Calu3 (cell line): ENCODE data around the gene CRACR2A. TPM values are rescaled to one million over a fixed set of nuclear protein-coding genes. Genes with fewer than 3 reads are reported as not detected.

Source experiments
- BruUV-seq: library from RNA; stranded (reverse); fragments of 400-500 nt; replicated peaks from 2 replicates; lab custom pipeline; 2021; lab: Mats Ljungman, UMichigan
- CTCF ChIA-PET: fragments of 300-600 bp; sonication (Branson Sonifier 250); formaldehyde crosslinking; loops from one replicate; lab custom pipeline; 2022; ENCODE audit warnings: antibody characterized with exemption; lab: Charles Lee
- DNase-seq: peaks from one replicate; pipeline ENCODE4 v3.0.0; 2022
- H3K27ac Mint-ChIP-seq: one replicate; pipeline ENCODE4 v1.8.0; 2022; ENCODE audit warnings: mixed read lengths; ENCODE audit not compliant: unreplicated experiment
- H3K27me3 Mint-ChIP-seq: one replicate; pipeline ENCODE4 v1.8.0; 2022; ENCODE audit warnings: mixed read lengths; ENCODE audit not compliant: unreplicated experiment
- H3K36me3 Mint-ChIP-seq: one replicate; pipeline ENCODE4 v1.8.0; 2022; ENCODE audit warnings: mild to moderate bottlenecking, moderate library complexity, mixed read lengths; ENCODE audit not compliant: insufficient read depth, unreplicated experiment
- H3K4me1 Mint-ChIP-seq: one replicate; pipeline ENCODE4 v1.8.0; 2022; ENCODE audit warnings: mild to moderate bottlenecking, low read depth, mixed read lengths; ENCODE audit not compliant: unreplicated experiment
- H3K4me3 Mint-ChIP-seq: one replicate; pipeline ENCODE4 v1.8.0; 2022; ENCODE audit warnings: mild to moderate bottlenecking, low read depth, moderate library complexity, mixed read lengths; ENCODE audit not compliant: unreplicated experiment
- H3K9me3 Mint-ChIP-seq: one replicate; pipeline ENCODE4 v1.8.0; 2022; ENCODE audit warnings: low read depth, mixed read lengths; ENCODE audit not compliant: unreplicated experiment
- CTCF ChIP-seq: fragments of 200-600 bp; IDR thresholded peaks from one replicate; pipeline ENCODE4 v1.8.0; 2022; ENCODE audit warnings: antibody characterized with exemption; ENCODE audit not compliant: unreplicated experiment
- intact Hi-C: fragments of 100-400 bp; cut with micrococcal nuclease; formaldehyde crosslinking; loops from one replicate; pipeline ENCODE4 v1.10.0; 2022; ENCODE audit not compliant: unreplicated experiment
- total RNA-seq: library from RNA; stranded (reverse); gene quantifications from 2 replicates; pipeline ENCODE4 v1.2.3, GENCODE V29; 2022

Gene CRACR2A
- total RNA-seq, 1 experiment from 2014 or later: 9.5 TPM

- Mint-ChIP-seq H3K27ac (no peak overlapping the region), H3K27me3 (peaks cover 98% of the 10 kb centered on the region), H3K36me3 (no peaks in the 10 kb centered on the region), H3K4me3 (no peak overlapping the region), H3K9me3 (no peaks in the 10 kb centered on the region), H3K4me1 (no peaks in the 10 kb centered on the region)
- no TSS peak for BruUV-seq
- CTCF ChIA-PET: no interaction called here
- no peak for DNase-seq
- no peak for TF ChIP-seq CTCF
- intact Hi-C loops: no loop called here
These were observed 159.9 kb downstream of the CRACR2A start for GRCh38 chr12:3592856-3593625.

DNA sequence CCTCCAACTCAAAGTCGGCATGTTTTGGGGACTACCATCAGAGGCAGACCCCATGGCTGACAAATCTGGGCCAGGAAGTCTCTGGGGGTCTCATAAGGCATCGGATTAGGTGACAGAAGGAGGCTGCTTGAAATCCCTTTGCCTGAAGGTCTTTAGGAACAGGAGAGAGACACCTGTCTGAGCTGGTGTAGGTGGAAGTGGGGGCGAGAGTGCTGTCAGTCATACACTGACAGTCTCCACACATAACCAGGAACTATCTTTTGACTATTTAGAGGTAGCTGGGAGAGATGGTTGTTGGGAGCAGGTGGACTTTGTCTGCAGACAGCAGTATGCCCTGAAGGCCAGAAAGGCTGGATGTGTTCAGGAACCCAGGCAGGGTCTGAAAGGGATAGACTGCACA is 163.2 kb downstream of the CRACR2A start:
- CTCF ChIA-PET: no interaction called here
- H3K27ac Mint-ChIP-seq: no peak overlapping the region
- H3K4me1 Mint-ChIP-seq: no peaks in the 10 kb centered on the region
- no peaks in the 10 kb centered on the region for H3K9me3 Mint-ChIP-seq
- no peak for TF ChIP-seq CTCF
- BruUV-seq: no TSS peak
- H3K36me3 Mint-ChIP-seq: no peaks in the 10 kb centered on the region
- DNase-seq: no peak
- no peak overlapping the region for H3K4me3 Mint-ChIP-seq
- intact Hi-C loops: no loop called here
- peaks cover 97% of the 10 kb centered on the region for H3K27me3 Mint-ChIP-seq

DNA sequence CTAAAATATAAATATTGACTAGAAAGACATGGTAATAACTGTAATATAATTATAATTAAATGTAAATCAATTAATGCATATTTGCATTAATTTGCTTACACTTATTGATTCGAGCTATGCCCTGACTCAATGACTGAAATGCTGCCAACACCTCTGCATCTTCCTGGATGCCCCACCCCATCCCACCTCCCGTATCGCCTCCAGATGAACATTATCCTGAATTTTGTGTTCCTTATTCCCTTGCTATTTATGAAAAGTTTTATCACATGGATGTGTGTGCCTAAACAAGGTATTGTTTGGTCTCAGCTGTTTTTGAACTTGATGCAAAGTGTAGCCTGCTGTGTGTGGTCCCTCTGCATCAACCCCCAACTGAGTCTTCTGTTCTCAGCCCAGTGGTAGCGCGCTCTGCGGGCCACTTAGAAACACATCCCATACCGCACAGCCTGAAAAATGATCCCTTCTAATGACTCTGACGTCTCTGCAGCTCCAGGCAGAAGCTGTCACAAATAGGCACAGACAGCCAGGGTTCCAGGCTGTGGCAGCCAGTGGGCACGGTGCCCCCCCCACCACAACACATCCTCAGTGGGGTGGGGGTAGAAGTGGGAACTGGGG is 165.4 kb downstream of the CRACR2A start:
- Mint-ChIP-seq H3K4me1 (no peaks in the 10 kb centered on the region), H3K36me3 (no peaks in the 10 kb centered on the region), H3K27me3 (peaks cover 97% of the 10 kb centered on the region), H3K27ac (no peak overlapping the region), H3K9me3 (no peaks in the 10 kb centered on the region), H3K4me3 (no peak overlapping the region)
- CTCF ChIA-PET: no interaction called here
- no peak for TF ChIP-seq CTCF
- no TSS peak for BruUV-seq
- no peak for DNase-seq
- intact Hi-C loops: no loop called here

DNA sequence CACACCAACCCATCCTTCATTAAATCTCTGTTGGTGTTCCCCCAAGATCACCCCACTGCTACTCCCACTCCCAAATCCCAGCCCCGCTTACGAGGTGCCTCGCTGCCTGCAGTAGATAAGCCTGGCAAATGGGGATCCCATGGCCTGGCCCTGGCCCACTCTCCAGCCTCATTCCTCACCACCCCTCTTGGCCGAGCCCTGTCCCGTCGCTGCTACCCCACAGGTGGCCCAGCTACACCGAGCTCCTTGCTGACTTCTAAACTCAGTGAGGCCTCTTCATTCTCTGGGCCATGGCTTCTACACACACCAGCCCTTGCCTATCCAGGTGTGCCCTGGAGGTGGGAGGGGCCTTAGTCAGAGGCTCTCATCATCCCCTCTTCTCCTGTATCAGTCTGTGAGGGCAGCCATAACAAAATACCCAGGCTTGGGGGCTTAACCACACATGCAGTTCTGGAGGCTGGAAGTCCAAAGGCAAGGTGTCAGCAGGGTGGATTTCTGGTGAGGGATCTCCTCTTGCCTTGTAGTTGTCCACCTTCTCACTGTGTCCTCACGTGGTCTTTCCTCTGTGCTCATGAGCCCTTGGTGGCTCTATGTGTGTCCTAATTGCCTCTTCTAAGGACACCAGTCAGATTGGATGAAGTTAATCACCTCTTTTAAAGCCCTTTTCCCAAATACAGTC is 169.1 kb downstream of the CRACR2A start:
- Mint-ChIP-seq H3K4me3 (no peak overlapping the region), H3K27ac (no peak overlapping the region), H3K36me3 (no peaks in the 10 kb centered on the region), H3K4me1 (no peaks in the 10 kb centered on the region), H3K27me3 (peaks cover 97% of the 10 kb centered on the region), H3K9me3 (no peaks in the 10 kb centered on the region)
- no peak for DNase-seq
- TF ChIP-seq CTCF: no peak
- CTCF ChIA-PET: interaction anchor here (0.6 kb wide), 1 partner anchor 11 kb away, joined by 3 read pairs; no protein-coding TSS in a partner anchor
- intact Hi-C loops: no loop called here
- no TSS peak for BruUV-seq
